HEK293 (cell line): ENCODE measurements around the gene LRRK1.

Experiments used
- CTCF ChIP-seq: fragments of 450-650 bp; formaldehyde crosslinking; IDR thresholded peaks from 2 replicates; pipeline ENCODE4 v1.5.1; 2016; ENCODE audit warnings: missing biosample characterization, missing genetic modification characterization
- EGR2 ChIP-seq: fragments of 450-650 bp; formaldehyde crosslinking; IDR thresholded peaks from 2 replicates; pipeline ENCODE4 v1.5.1; 2016; ENCODE audit warnings: low read depth, missing biosample characterization, missing genetic modification characterization
- IKZF3 ChIP-seq: fragments of 450-650 bp; IDR thresholded peaks from 2 replicates; pipeline ENCODE4 v1.5.0; 2018; ENCODE audit warnings: missing biosample characterization, mild to moderate bottlenecking, missing genetic modification characterization, moderate library complexity
- MYNN ChIP-seq: fragments of 450-650 bp; formaldehyde crosslinking; IDR thresholded peaks from 2 replicates; pipeline ENCODE4 v1.5.1; 2016; ENCODE audit warnings: missing biosample characterization, missing genetic modification characterization, borderline replicate concordance
- SETDB1 ChIP-seq: IDR thresholded peaks from one replicate; pipeline ENCODE4 v1.6.1; 2017; ENCODE audit warnings: mild to moderate bottlenecking, low read length, moderate library complexity, mixed read lengths; ENCODE audit not compliant: insufficient read length
- ZNF121 ChIP-seq: fragments of 450-650 bp; formaldehyde crosslinking; IDR thresholded peaks from 2 replicates; pipeline ENCODE4 v1.5.1; 2016; ENCODE audit warnings: missing biosample characterization, missing genetic modification characterization
- ZNF513 ChIP-seq: fragments of 450-650 bp; IDR thresholded peaks from 2 replicates; pipeline ENCODE4 v1.5.1; 2018; ENCODE audit warnings: missing biosample characterization, missing genetic modification characterization

- no peak for TF ChIP-seq IKZF3 (tag by site-specific recombination)
- TF ChIP-seq SETDB1: no peak
- no peak for TF ChIP-seq EGR2
- no peak for TF ChIP-seq MYNN (tag by site-specific recombination)
- TF ChIP-seq CTCF: no peak
- TF ChIP-seq ZNF513: no peak
- TF ChIP-seq ZNF121 (tag by site-specific recombination): no peak
These were observed 55.9 kb downstream of the LRRK1 start for GRCh38 chr15:100975043-100975442.
